Coronary artery (tissue), 2 donors: ENCODE data around the gene GNG14.
"Not testable (repeated sequence)": the region's sequence is repeated elsewhere in the genome, so short reads cannot be mapped to it uniquely, and the experiment has no call there.

Source experiments
- DNase-seq: peaks from one replicate; pipeline ENCODE4 v3.0.0-alpha.2; 2017; ENCODE audit warnings: low spot score
- H3K27ac ChIP-seq, 2 donors: fragments of 200-600 bp; sonication (generic); one replicate each; pipeline ENCODE4 v1.5.1; 2016 to 2019
- H3K4me3 ChIP-seq: fragments of 200-600 bp; sonication (generic); 2 replicates; pipeline ENCODE4 v1.5.1; 2016; ENCODE audit warnings: mild to moderate bottlenecking, moderate library complexity
- TF ChIP-seq, protein P1 (sequence below): fragments of 200-600 bp; sonication (generic); IDR thresholded peaks from one replicate; pipeline ENCODE4 v1.5.1; 2019; ENCODE audit warnings: antibody characterized with exemption

GNG14 gene

DNA sequence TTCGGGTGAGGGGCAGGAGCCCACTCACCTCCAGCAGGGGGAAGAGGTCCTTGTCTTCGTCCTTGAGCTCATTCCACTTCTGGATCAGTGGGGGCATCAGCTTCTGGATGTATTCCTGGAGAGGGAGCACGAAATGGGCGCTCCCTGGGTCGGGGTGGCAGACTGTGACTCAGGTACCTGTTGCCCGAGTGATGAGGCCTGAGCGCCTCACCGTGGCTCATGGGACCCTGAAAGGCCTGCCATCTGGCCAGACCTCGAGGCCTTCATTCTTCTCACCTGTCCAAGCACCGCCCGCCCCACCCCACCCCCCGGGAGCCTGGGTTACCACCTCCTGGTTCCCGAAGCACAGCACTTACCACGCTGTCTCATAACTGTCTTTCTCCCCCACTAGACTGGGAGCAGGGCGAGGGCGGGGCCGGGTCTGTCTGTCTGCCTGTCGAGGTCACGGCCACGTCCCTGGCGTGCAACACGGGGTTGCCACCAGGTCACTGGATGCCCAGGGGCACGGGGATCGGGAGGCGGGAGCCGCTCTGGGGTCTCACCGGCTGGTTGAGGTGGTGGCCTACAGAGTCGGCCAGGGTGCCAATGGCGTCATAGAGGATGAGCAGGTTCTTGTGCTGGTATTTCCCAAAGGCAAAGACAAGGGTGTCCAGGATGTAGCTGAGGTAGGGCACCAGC lies 18.0 kb downstream of the GNG14 start:
- H3K4me3 ChIP-seq, result no peak overlapping the region
- H3K27ac ChIP-seq, result no peak overlapping the region
- no peak for DNase-seq
- TF ChIP-seq, protein P1, sequence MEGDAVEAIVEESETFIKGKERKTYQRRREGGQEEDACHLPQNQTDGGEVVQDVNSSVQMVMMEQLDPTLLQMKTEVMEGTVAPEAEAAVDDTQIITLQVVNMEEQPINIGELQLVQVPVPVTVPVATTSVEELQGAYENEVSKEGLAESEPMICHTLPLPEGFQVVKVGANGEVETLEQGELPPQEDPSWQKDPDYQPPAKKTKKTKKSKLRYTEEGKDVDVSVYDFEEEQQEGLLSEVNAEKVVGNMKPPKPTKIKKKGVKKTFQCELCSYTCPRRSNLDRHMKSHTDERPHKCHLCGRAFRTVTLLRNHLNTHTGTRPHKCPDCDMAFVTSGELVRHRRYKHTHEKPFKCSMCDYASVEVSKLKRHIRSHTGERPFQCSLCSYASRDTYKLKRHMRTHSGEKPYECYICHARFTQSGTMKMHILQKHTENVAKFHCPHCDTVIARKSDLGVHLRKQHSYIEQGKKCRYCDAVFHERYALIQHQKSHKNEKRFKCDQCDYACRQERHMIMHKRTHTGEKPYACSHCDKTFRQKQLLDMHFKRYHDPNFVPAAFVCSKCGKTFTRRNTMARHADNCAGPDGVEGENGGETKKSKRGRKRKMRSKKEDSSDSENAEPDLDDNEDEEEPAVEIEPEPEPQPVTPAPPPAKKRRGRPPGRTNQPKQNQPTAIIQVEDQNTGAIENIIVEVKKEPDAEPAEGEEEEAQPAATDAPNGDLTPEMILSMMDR, result no peak

DNA sequence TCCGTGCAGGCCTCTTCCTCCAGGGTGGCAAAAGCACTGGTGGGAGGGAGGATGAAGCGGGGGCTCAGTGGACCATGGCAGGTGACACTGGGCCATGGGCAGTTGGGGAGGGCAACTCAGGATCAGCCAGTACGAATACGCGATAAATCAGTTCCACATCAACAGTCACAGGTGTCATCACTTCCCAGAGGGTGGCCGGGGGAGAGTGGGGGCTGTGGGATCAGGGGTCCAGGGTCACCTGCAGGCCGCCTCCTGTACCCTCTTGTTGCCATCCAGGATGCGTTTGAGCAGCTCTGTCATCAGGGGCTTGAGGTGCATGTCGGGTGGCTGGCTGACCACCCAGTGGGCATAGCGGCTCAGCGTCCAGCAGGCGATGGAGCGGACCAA lies 18.5 kb downstream of the GNG14 start:
- DNase-seq, result no peak
- Histone ChIP-seq H3K27ac (no peak overlapping the region), H3K4me3 (no peak overlapping the region)
- TF ChIP-seq, protein P1, result no peak

DNA sequence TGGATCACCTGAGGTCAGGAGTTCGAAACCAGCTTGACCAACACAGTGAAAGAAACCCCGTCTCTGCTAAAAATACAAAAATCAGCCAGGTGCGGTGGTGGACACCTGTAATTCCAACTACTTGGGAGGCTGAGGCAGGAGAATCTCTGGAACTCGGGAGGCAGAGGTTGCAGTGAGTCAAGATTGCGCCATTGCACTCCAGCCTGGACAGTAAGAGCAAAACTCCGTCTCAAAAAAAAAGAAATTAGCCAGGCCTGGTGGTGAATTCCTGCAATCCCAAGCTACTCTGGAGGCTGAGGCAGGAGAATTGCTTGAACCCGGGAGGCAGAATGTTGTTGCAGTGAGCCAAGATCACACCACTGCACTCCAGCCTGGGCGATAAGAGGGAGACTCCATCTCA lies 20.8 kb downstream of the GNG14 start:
- no peak overlapping the region for H3K27ac ChIP-seq
- no peak overlapping the region for H3K4me3 ChIP-seq
- no peak for DNase-seq
- TF ChIP-seq, protein P1, result no peak

DNA sequence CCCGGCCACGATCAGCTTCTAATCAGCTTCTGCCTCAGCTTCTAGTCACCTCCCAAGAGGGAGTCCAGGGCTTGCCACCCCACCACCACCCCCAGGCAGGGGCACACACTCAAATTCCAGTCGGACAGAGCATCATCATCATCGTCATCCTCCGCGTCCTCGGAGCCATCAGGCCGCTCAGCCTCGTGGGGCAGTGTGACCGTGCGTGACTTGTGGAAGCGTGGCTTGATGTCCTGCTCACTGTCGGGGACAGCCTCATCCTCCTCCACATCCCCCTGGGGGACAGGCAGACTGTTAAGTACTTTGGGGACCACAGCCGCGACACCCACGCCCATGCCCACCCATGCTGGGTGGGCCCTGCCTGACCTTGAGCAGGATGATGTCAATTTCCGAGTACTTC lies 23.4 kb downstream of the GNG14 start:
- TF ChIP-seq, protein P1, result no peak
- H3K27ac ChIP-seq, result no peak overlapping the region
- DNase-seq, result no peak
- H3K4me3 ChIP-seq, result no peak overlapping the region

DNA sequence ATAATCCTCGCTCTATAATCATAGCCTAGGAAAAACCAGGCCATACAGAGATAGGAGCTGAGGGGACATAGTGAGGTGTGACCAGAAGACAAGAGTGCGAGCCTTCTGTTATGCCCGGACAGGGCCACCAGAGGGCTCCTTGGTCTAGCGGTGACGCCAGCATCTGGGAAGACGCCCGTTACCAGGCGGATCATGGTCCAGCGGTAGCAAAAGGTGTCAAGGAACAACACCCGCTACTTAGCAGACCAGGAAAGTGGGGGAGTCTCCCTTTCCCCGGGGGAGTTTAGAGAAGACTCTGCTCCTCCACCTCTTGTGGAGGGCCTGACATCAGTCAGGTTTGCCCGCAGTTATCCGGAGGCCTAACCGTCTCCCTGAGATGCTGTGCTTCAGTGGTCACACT lies 24.3 kb downstream of the GNG14 start:
- not testable (repeated sequence) for H3K4me3 ChIP-seq

DNA sequence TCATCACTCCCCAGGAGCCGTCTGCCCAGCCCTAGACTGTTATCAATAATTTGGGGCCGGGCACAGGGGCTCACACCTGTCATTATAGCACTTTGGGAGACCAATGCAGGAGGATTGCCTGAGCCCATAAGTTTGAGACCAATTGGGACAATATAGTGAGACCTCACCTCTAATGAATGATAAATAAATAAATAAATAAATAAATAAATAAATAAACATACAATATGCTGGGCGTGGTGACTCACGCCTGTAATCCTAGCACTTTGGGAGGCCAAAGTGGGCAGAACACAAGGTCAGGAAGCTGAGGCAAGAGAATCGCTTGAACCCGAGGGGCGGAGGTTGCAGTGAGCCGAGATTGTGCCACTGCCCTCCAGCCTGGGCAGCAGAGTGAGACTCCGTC lies 25.5 kb downstream of the GNG14 start:
- not testable (repeated sequence) for H3K27ac ChIP-seq, H3K4me3 ChIP-seq, DNase-seq

More for the DNA sequence above, 24.3 kb downstream of the GNG14 start:
- DNase-seq, H3K27ac ChIP-seq: not testable (repeated sequence)

DNA sequence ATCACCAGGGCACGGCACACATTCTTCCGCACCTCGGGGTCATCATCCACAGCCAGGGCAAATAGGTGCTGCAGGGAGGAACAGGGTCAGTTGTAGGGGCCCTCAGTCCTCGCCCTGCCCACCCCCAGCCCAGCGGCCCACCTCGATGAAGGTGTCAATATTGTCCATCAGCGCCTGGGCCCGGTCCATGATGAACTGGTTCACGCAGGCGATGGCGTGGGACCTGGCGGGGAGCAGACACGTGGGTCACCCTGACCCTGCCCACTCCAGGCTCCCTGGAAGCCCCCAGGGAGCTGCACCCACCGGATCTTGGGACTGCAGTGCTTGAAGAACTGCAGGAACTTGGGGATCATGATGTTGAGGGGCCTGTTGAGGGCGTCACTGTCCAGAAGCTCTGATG lies 27.3 kb downstream of the GNG14 start:
- Histone ChIP-seq H3K4me3 (no peak overlapping the region), H3K27ac (no peak overlapping the region)
- TF ChIP-seq, protein P1, result no peak
- no peak for DNase-seq

DNA sequence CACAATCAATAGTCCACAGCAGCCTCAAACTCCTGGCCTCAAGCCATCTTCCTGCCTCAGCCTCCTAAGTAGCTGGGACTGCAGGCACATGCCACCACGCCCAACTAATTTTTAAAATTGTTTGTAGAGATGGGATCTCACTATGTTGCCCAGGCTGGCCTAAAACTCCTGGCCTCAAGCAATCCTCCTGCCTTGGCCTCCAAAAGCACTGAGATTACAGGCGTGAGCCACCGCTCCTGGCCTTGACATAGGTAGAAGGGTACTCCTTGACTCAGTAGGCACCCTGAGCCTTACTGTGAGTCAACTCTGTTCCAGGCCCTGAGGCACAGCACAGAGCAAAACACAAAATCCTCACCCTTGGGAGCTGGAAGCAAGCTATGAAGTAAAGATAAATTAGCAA lies 28.1 kb downstream of the GNG14 start:
- TF ChIP-seq, protein P1, result no peak
- Histone ChIP-seq H3K4me3 (no peak overlapping the region), H3K27ac (no peak overlapping the region)
- no peak for DNase-seq
